Measurements from ENCODE around the gene FBXL17. TPM values are rescaled to one million over a fixed set of nuclear protein-coding genes. Genes with fewer than 3 reads are reported as not detected.
A peak's percentile ranks its signal among the peaks of the same experiment; 100 is the strongest.

FBXL17 gene
- total RNA-seq, 1 donor from 2014 or later = 19.1 TPM

GRCh38 chr5:107916731-107917725 is 464.9 kb downstream of the FBXL17 start:
- peak; percentile 7 for DNase-seq (ENCODE audit: low read depth)

GRCh38 chr5:107915176-107915812 is 466.6 kb downstream of the FBXL17 start:
- DNase-seq (ENCODE audit: low read depth) = no peak

GRCh38 chr5:107913494-107913893 is 468.4 kb downstream of the FBXL17 start:
- DNase-seq (ENCODE audit: low read depth) = no peak

GRCh38 chr5:107900721-107901120 is 481.2 kb downstream of the FBXL17 start:
- DNase-seq (ENCODE audit: low read depth) = no peak

- no peak for DNase-seq (ENCODE audit: low read depth)
These were observed 487.5 kb downstream of the FBXL17 start for GRCh38 chr5:107894361-107894760.

GRCh38 chr5:107893642-107894041 is 488.3 kb downstream of the FBXL17 start:
- DNase-seq (ENCODE audit: low read depth) = peak; percentile 95

- DNase-seq (ENCODE audit: low read depth) = peak; percentile 44
These were observed 492.5 kb downstream of the FBXL17 start for GRCh38 chr5:107889387-107889786.

GRCh38 chr5:107888541-107888940 is 493.4 kb downstream of the FBXL17 start:
- DNase-seq (ENCODE audit: low read depth) = no peak

- peak; percentile 23 for DNase-seq (ENCODE audit: low read depth)
These were observed 494.5 kb downstream of the FBXL17 start for GRCh38 chr5:107887166-107887943.

GRCh38 chr5:107885601-107886000 is 496.3 kb downstream of the FBXL17 start:
- DNase-seq (ENCODE audit: low read depth) = no peak

GRCh38 chr5:107884871-107885270 is 497.0 kb downstream of the FBXL17 start:
- DNase-seq (ENCODE audit: low read depth) = peak; percentile 40

- no peak for DNase-seq (ENCODE audit: low read depth)
These were observed 503.2 kb downstream of the FBXL17 start for GRCh38 chr5:107878661-107879060.

- no peak for DNase-seq (ENCODE audit: low read depth)
These were observed 505.0 kb downstream of the FBXL17 start for GRCh38 chr5:107876906-107877305.

GRCh38 chr5:107876261-107876660 is 505.6 kb downstream of the FBXL17 start:
- DNase-seq (ENCODE audit: low read depth) = no peak

GRCh38 chr5:107875833-107876232 is 506.1 kb downstream of the FBXL17 start:
- DNase-seq (ENCODE audit: low read depth) = peak; percentile 94

- DNase-seq (ENCODE audit: low read depth) = peak; percentile 22
These were observed 507.1 kb downstream of the FBXL17 start for GRCh38 chr5:107874795-107875194.

GRCh38 chr5:107873877-107874276 is 508.0 kb downstream of the FBXL17 start:
- no peak for DNase-seq (ENCODE audit: low read depth)

GRCh38 chr5:107871023-107871422 is 510.9 kb downstream of the FBXL17 start:
- DNase-seq (ENCODE audit: low read depth) = no peak

- peak; percentile 78 for DNase-seq (ENCODE audit: low read depth)
These were observed 512.3 kb downstream of the FBXL17 start for GRCh38 chr5:107869438-107870115.

- DNase-seq (ENCODE audit: low read depth) = no peak
These were observed 513.1 kb downstream of the FBXL17 start for GRCh38 chr5:107868650-107869409.

GRCh38 chr5:107867266-107867665 is 514.6 kb downstream of the FBXL17 start:
- DNase-seq (ENCODE audit: low read depth) = no peak

All from renal cortical epithelial cell (primary cell).